LNCAP (cell line): ENCODE results near the gene RNF224.
A peak's percentile ranks its signal among the peaks of the same experiment; 100 is the strongest.

Experiments
- TF ChIP-seq, protein P1 (sequence below): fragments of 450-650 bp; IDR thresholded peaks from 2 replicates; pipeline ENCODE4 v1.5.1; 2017; ENCODE audit warnings: mild to moderate bottlenecking

The RNF224 gene

DNA sequence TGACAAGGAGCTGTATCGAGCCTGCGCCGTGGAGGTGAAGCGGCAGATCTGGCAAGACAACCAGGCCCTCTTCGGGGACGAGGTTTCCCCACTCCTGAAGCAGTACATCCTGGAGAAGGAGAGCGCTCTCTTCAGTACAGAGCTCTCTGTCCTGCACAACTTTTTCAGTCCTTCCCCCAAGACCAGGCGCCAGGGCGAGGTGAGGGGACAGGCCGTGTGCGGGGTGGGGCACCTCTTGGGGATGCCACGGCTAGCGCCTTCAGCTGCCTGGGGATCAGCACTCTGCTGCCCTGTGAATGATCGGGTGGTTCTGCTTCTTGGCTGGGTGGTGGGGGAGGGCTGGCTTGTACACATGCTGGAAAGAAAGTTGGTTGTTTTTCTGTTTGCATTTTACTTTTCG is 29.6 kb downstream of the RNF224 start:
- TF ChIP-seq, protein P1, sequence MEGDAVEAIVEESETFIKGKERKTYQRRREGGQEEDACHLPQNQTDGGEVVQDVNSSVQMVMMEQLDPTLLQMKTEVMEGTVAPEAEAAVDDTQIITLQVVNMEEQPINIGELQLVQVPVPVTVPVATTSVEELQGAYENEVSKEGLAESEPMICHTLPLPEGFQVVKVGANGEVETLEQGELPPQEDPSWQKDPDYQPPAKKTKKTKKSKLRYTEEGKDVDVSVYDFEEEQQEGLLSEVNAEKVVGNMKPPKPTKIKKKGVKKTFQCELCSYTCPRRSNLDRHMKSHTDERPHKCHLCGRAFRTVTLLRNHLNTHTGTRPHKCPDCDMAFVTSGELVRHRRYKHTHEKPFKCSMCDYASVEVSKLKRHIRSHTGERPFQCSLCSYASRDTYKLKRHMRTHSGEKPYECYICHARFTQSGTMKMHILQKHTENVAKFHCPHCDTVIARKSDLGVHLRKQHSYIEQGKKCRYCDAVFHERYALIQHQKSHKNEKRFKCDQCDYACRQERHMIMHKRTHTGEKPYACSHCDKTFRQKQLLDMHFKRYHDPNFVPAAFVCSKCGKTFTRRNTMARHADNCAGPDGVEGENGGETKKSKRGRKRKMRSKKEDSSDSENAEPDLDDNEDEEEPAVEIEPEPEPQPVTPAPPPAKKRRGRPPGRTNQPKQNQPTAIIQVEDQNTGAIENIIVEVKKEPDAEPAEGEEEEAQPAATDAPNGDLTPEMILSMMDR = no peak

DNA sequence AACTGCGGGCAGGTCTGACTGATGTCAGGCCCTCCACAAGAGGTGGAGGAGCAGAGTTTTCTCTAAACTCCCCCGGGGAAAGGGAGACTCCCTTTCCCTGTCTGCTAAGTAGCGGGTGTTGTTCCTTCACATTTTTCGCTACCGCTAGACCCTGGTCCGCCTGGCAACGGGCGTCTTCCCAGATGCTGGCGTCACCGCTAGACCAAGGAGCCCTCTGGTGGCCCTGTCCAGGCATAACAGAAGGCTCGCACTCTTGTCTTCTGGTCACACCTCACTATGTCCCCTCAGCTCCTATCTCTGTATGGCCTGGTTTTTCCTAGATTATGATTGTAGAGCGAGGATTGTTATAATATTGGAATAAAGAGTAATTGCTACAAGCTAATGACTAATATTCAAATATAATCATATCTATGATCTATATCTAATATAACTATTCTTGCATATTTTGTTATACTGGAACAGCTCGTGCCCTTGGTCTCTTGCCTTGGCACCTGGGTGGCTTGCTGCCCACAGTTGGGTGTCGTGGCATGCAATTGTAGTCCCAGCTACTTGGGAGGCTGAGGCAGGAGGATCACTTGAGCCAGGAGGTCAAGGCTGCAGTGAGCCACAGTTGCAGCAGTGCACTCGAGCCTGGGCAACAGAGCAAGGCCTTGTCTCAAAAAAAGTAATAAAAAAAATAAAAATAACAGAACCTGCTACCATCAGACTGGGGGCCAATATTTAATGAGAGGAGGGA is 35.0 kb downstream of the RNF224 start:
- TF ChIP-seq, protein P1 = peak; percentile 54

DNA sequence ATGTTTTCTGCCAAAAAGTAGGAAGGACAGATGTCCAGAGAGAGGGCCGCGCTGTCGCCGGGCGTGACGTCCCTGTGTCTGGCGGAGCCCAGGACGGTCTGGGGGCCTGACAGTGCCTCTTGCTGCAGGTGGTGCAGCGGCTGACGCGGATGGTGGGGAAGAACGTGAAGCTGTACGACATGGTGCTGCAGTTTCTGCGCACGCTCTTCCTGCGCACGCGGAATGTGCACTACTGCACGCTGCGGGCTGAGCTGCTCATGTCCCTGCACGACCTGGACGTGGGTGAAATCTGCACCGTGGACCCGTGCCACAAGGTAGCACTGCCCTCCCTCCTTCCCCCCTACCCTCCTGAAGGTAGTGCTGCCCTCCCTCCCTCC is 35.6 kb downstream of the RNF224 start:
- TF ChIP-seq, protein P1 = no peak

DNA sequence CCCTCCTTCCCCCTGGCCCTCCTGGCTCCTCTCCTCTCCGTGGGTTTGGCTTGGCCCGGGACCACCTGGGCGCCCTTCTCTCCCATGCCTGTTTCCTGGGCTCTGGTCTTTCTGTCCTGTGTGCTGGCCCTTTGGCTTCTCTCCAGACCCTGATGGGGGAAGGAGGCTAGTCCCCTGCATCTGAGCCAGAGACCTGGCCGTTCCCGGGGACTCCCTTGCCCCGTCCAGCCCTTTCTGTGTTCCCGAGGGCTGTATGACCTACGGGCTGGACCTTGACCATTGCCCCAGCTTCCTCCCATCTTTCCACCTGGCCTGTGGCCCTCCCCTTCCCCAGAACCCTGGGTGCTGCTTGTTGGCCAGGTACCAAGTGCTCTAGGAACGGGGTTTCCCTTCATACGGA is 36.2 kb downstream of the RNF224 start:
- TF ChIP-seq, protein P1 = no peak

DNA sequence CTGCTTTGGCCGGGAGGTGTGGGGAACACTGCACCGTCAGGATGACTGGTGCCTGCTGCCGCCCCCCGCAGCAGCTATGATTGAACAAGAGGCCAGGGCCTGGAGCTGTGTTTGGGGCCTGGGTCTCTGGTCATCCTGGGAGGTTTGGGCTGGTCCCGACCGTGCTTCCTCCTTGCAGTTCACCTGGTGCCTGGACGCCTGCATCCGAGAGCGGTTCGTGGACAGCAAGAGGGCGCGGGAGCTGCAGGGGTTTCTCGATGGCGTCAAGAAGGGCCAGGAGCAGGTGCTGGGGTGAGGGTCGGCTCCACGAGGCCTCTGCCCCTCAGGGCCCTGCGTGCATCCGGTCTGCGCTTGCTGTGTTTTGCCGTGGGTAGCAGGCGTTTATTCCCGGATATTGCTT is 36.8 kb downstream of the RNF224 start:
- TF ChIP-seq, protein P1 = no peak

DNA sequence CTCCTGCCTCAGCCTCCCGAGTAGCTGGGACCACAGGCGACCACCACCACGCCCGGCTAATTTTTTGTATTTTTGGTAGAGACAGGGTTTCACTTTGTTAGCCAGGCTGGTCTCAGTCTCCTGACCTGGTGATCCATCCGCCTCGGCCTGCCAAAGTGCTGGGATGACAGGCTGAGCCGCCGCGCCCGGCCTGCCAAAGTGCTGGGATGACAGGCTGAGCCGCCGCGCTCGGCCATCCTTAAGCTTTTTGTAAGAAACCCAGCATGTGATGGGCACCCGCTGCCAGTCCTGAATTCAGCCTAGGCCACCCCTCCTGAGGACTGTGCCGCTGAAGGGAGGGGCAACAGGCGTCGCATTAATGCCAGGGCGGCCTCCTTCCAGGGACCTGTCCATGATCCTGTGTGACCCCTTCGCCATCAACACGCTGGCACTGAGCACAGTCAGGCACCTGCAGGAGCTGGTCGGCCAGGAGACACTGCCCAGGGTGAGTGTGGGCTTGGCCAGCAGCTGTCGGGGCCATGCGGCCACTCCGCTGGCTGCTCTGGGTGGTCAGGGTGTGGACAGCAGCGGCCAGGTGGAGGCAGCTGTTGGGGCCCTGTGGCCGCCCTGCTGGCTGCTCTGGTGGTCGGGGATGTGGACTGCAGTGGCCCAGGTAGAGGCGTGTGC is 38.3 kb downstream of the RNF224 start:
- TF ChIP-seq, protein P1 = no peak

DNA sequence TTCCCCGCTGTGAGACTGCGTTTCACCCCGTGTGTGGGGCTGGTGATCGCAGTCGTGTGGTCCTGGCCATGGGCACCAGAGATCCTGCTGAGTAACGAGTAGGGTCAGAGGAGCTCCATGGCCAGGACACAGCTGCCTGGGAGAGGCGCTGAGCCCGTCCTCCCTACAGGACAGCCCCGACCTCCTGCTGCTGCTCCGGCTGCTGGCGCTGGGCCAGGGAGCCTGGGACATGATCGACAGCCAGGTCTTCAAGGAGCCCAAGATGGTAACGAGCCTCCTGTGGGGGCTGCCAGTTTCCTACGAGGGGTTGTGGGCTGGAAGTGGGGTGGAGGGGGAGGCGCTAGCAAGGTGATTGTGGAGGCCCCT is 38.8 kb downstream of the RNF224 start:
- TF ChIP-seq, protein P1 = no peak
